Liver (tissue), 9 donors: Measurements from ENCODE around the gene HOOK2. TPM values are rescaled to one million over a fixed set of nuclear protein-coding genes. Genes with fewer than 3 reads are reported as not detected.

Source experiments
- DNase-seq: peaks from one replicate; pipeline ENCODE4 v3.0.0-alpha.2; 2017; ENCODE audit warnings: low spot score
- H3K27ac ChIP-seq, 2 donors: one replicate each; pipeline ENCODE4 v1.7.0; 2013; ENCODE audit warnings: inconsistent platforms in 2 of 2, low read length in 2 of 2, control low read depth in 1 of 2, low read depth in 1 of 2, mild to moderate bottlenecking in 1 of 2
- H3K27me3 ChIP-seq, 4 donors: one replicate each; pipeline versions ENCODE4 v1.6.1 to v1.7.0; 2013; ENCODE audit warnings: low read length in 3 of 4, inconsistent platforms in 1 of 4, mild to moderate bottlenecking in 1 of 4, moderate library complexity in 1 of 4; ENCODE audit not compliant: control insufficient read depth in 4 of 4, insufficient read depth in 4 of 4
- H3K36me3 ChIP-seq, 4 donors: one replicate each; pipeline versions ENCODE4 v1.6.1 to v1.7.0; 2013; ENCODE audit warnings: low read length in 3 of 4, mild to moderate bottlenecking in 3 of 4, low read depth in 1 of 4, moderate library complexity in 1 of 4; ENCODE audit not compliant: control insufficient read depth in 4 of 4, insufficient read depth in 3 of 4
- H3K4me1 ChIP-seq, 4 donors: one replicate each; pipeline versions ENCODE4 v1.6.1 to v1.7.0; 2013; ENCODE audit warnings: low read length in 3 of 4, mild to moderate bottlenecking in 3 of 4, moderate library complexity in 1 of 4; ENCODE audit not compliant: control insufficient read depth in 4 of 4, insufficient read depth in 4 of 4
- H3K4me3 ChIP-seq, 3 donors: one replicate each; pipeline versions ENCODE4 v1.6.1 to v1.7.0; 2013; ENCODE audit warnings: low read length in 3 of 3, control low read depth in 1 of 3, low read depth in 1 of 3, mild to moderate bottlenecking in 1 of 3
- H3K9ac ChIP-seq, 2 donors: one replicate each; pipeline ENCODE4 v1.7.0; 2013; ENCODE audit warnings: low read length in 2 of 2, mild to moderate bottlenecking in 2 of 2, moderate library complexity in 2 of 2, control low read depth in 1 of 2, low read depth in 1 of 2
- H3K9me3 ChIP-seq, 4 donors: one replicate each; pipeline versions ENCODE4 v1.6.1 to v1.7.0; 2013; ENCODE audit warnings: low read length in 3 of 4; ENCODE audit not compliant: control insufficient read depth in 4 of 4
- EGR1 ChIP-seq, 2 donors: IDR thresholded peaks; 2 replicates each; pipeline ENCODE4 v1.6.1; 2016 to 2018; ENCODE audit warnings: antibody characterized with exemption in 2 of 2, low read depth in 2 of 2
- GABPA ChIP-seq, 2 donors: IDR thresholded peaks in 1 of 2; conservative IDR thresholded peaks in 1 of 2; 2 replicates each; pipeline ENCODE4 v1.6.1; 2016; ENCODE audit warnings: antibody characterized with exemption in 2 of 2, mild to moderate bottlenecking in 1 of 2, moderate library complexity in 1 of 2
- RAD21 ChIP-seq, 2 donors: IDR thresholded peaks; 2 replicates each; pipeline ENCODE4 v1.6.1; 2016; ENCODE audit warnings: antibody characterized with exemption in 2 of 2, mild to moderate bottlenecking in 2 of 2
- RXRA ChIP-seq, 2 donors: IDR thresholded peaks; 2 replicates each; pipeline ENCODE4 v1.6.1; 2017 to 2018; ENCODE audit warnings: antibody characterized with exemption in 2 of 2, mild to moderate bottlenecking in 1 of 2
- SP1 ChIP-seq: IDR thresholded peaks from 2 replicates; pipeline ENCODE4 v1.6.1; 2018; ENCODE audit warnings: antibody characterized with exemption, mild to moderate bottlenecking
- YY1 ChIP-seq: IDR thresholded peaks from 2 replicates; pipeline ENCODE4 v1.6.1; 2016; ENCODE audit warnings: antibody characterized with exemption, mild to moderate bottlenecking
- WGBS: extraction: QIAGEN DNeasy Blood & Tissue Kit; methylation state at CpG from one replicate; pipeline ENCODE4 v1.1.7; 2013; 5-methylcytosine and 5-hydroxymethylcytosine counted together
- polyA plus RNA-seq, 2 donors: library from polyadenylated mRNA; stranded (reverse) in 1 of 2; unstranded in 1 of 2; fragments of 200-250 nt in 1 of 2; fragments of >200 nt in 1 of 2; fragmentation: Nextera tagmentation in 1 of 2; extraction: Ambion mirVana in 1 of 2; gene quantifications; one replicate each; pipeline versions ENCODE4 v1.2.1 to v1.2.3, GENCODE V29; 2013 to 2015
- total RNA-seq, 2 donors: library from RNA; depleted of rRNA; stranded (reverse); fragments of >200 nt; gene quantifications; one replicate each; pipeline ENCODE4 v1.2.3, GENCODE V29; 2014
- TF ChIP-seq, protein P1 (sequence below): IDR thresholded peaks from 2 replicates; pipeline ENCODE4 v1.6.1; 2016; ENCODE audit warnings: antibody characterized with exemption
- TF ChIP-seq, protein P2 (sequence below): fragments of 150-350 bp; IDR thresholded peaks from 2 replicates; pipeline ENCODE4 v1.5.1; 2017; ENCODE audit warnings: improper control_type of control experiment, low read depth, low read length; ENCODE audit not compliant: missing input control
- TF ChIP-seq, protein P3 (sequence below): IDR thresholded peaks from 2 replicates; pipeline ENCODE4 v1.6.1; 2016; ENCODE audit warnings: antibody characterized with exemption, mild to moderate bottlenecking
- TF ChIP-seq, protein P4 (sequence below): IDR thresholded peaks from 2 replicates; pipeline ENCODE4 v1.6.1; 2016; ENCODE audit warnings: antibody characterized with exemption
- donor health status: healthy.
- donor health status: healthy.
- donor health status: healthy.
- donor health status: healthy.
- donor health status: healthy.

Gene HOOK2
- total and polyA plus RNA-seq, 4 donors, result 11.3 to 36.4 (median 15.0) TPM

DNA sequence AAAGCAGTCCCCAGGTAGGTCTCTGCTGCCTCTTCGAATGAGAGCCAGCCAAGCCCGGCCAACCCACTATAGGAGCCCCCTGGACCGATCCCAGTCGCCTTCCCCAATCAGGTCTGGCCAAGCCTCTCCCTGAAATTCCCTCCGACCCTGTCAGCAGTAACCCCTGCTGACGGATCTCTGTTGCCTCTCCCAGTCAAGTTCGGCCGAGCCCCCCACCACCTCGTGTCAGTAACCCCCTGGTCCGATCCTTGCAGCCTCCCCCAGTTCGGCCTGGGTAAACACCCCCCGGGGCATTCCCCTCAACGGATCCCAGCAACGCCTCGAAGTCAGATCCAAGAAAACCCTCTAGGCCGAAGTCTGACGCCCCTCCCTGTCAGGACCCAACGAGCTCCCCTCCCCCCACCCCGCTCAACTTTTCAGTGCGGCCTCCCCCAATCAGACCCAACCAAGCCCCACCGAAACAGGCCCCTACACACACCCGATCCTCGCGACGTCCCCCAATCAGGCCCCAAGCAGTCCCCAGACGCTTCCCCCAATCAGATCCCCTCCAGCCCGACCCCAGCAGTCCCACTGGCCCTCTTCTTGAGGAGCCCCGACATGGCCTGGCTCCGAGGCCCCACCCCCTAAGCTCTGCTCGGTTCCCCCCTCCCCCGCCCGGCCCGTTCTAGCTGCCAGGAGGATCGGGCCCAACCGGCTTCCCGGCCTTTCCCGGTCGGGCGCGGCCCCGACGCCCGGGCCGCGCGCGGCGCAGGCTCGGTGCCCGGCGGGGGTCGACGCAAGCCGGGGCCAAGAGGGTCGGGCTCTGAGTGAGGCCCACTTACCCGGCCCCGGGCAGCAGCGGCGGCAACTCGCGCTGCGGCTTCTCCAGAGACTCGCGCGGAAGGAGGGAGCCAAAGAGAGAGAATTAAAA is 53.4 kb downstream of the HOOK2 start:
- Histone ChIP-seq H3K9ac (peak overlapping the region; percentile 45 to 79), H3K27me3 (no peaks in the 10 kb centered on the region), H3K4me1 (peaks cover 6 to 42% (median 35%) of the 10 kb centered on the region in 4 donors), H3K4me3 (peak overlapping the region; percentile 54 to 98 (median 78)), H3K9me3 (no peaks in the 10 kb centered on the region), H3K27ac (peak overlapping the region; percentile 26 to 79), H3K36me3 (peaks cover 0 to 8% (median 3%) of the 10 kb centered on the region in 4 donors)
- peak; percentile 71 for DNase-seq
- no peak for TF ChIP-seq RAD21 (IDR thresholded peaks at IDR 0.05)
- no peak for TF ChIP-seq EGR1 (IDR thresholded peaks at IDR 0.05; ENCODE audit: low read depth in 2 of 2)
- TF ChIP-seq, protein P1, sequence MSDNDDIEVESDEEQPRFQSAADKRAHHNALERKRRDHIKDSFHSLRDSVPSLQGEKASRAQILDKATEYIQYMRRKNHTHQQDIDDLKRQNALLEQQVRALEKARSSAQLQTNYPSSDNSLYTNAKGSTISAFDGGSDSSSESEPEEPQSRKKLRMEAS, result no peak
- TF ChIP-seq RXRA (IDR thresholded peaks at IDR 0.05), result peak in 1 of 2 donors; percentile 30
- TF ChIP-seq GABPA (IDR thresholded peaks at IDR 0.05 in 1 of 2, conservative IDR thresholded peaks at IDR 0.05 in 1 of 2), result no peak
- under 1% methylated on average over 65 of the region's 65 CpGs for WGBS

DNA sequence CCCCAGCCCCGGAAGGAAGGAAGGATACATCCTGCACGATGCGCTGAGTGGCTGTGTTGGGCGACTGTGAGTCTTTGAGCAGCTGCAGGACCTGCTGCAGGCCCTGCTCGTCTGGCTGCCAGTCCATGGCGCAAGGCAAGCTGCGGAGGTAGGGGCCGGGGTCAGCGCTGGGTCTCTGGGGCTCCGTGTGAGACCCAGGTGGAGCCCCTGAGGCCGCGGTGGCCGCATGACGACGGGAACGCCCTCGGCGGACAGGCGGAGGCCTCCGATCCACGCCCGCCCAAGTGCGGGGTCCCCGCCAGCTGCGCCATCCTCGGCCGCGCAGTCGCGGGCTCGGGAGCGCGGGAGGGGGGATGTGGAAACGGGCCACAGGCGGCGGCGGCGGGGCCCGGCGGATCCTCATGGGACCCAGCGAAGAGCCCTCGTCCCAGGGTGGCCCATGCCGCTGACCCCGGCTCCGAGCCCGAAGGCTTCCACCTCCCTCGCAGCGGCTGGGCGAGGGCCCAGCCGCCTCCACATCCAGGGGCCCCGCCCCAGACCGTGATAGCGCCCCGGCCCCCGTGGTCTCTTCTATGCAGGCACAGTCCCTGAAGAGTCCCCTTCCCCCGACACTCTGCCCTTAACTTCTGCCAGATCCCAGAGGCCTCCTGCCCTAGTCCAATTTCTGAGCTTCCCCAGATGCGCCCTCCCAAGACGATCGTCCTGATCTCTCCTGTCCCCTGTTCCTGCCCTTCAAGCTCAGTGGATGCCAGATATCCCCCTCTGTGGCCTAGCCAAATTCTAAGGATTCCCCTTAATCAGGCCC is 54.3 kb downstream of the HOOK2 start:
- Histone ChIP-seq H3K27me3 (no peaks in the 10 kb centered on the region), H3K4me1 (peaks cover 9 to 42% (median 37%) of the 10 kb centered on the region in 4 donors), H3K9ac (peak overlapping the region; percentile 11 to 79), H3K9me3 (no peaks in the 10 kb centered on the region), H3K4me3 (peak overlapping the region; percentile 54 to 98 (median 78)), H3K27ac (peak overlapping the region; percentile 26 to 79), H3K36me3 (peaks cover 0 to 8% (median 3%) of the 10 kb centered on the region in 4 donors)
- peak; percentile 50 for DNase-seq
- 11% methylated on average over 59 of the region's 59 CpGs for WGBS
- TF ChIP-seq YY1 (no peak), SP1 (no peak)
- TF ChIP-seq, protein P1, result no peak
- TF ChIP-seq, protein P2, sequence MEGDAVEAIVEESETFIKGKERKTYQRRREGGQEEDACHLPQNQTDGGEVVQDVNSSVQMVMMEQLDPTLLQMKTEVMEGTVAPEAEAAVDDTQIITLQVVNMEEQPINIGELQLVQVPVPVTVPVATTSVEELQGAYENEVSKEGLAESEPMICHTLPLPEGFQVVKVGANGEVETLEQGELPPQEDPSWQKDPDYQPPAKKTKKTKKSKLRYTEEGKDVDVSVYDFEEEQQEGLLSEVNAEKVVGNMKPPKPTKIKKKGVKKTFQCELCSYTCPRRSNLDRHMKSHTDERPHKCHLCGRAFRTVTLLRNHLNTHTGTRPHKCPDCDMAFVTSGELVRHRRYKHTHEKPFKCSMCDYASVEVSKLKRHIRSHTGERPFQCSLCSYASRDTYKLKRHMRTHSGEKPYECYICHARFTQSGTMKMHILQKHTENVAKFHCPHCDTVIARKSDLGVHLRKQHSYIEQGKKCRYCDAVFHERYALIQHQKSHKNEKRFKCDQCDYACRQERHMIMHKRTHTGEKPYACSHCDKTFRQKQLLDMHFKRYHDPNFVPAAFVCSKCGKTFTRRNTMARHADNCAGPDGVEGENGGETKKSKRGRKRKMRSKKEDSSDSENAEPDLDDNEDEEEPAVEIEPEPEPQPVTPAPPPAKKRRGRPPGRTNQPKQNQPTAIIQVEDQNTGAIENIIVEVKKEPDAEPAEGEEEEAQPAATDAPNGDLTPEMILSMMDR, result no peak
- TF ChIP-seq, protein P3, sequence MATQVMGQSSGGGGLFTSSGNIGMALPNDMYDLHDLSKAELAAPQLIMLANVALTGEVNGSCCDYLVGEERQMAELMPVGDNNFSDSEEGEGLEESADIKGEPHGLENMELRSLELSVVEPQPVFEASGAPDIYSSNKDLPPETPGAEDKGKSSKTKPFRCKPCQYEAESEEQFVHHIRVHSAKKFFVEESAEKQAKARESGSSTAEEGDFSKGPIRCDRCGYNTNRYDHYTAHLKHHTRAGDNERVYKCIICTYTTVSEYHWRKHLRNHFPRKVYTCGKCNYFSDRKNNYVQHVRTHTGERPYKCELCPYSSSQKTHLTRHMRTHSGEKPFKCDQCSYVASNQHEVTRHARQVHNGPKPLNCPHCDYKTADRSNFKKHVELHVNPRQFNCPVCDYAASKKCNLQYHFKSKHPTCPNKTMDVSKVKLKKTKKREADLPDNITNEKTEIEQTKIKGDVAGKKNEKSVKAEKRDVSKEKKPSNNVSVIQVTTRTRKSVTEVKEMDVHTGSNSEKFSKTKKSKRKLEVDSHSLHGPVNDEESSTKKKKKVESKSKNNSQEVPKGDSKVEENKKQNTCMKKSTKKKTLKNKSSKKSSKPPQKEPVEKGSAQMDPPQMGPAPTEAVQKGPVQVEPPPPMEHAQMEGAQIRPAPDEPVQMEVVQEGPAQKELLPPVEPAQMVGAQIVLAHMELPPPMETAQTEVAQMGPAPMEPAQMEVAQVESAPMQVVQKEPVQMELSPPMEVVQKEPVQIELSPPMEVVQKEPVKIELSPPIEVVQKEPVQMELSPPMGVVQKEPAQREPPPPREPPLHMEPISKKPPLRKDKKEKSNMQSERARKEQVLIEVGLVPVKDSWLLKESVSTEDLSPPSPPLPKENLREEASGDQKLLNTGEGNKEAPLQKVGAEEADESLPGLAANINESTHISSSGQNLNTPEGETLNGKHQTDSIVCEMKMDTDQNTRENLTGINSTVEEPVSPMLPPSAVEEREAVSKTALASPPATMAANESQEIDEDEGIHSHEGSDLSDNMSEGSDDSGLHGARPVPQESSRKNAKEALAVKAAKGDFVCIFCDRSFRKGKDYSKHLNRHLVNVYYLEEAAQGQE, result no peak
- TF ChIP-seq, protein P4, sequence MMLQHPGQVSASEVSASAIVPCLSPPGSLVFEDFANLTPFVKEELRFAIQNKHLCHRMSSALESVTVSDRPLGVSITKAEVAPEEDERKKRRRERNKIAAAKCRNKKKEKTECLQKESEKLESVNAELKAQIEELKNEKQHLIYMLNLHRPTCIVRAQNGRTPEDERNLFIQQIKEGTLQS, result no peak
